Activated CD8-positive, alpha-beta memory T cell treated with anti-CD3 and anti-CD28 coated beads for 36 hours (primary cell): Measurements from ENCODE around the gene ETV3L. TPM values are rescaled to one million over a fixed set of nuclear protein-coding genes. Genes with fewer than 3 reads are reported as not detected.
"Not testable (repeated sequence)": the region's sequence is repeated elsewhere in the genome, so short reads cannot be mapped to it uniquely, and the experiment has no call there.

Source experiments
- CTCF ChIA-PET: fragments of 350-600 bp; sonication (Branson Sonifier 250); formaldehyde crosslinking; loops from one replicate; lab custom pipeline; 2021; ENCODE audit warnings: antibody characterized with exemption; lab: Charles Lee
- POLR2A ChIA-PET: fragments of 350-600 bp; sonication (Branson Sonifier 250); formaldehyde crosslinking; loops from one replicate; lab custom pipeline; 2021; ENCODE audit warnings: antibody characterized with exemption; lab: Charles Lee
- total RNA-seq, 2 experiments: library from RNA; stranded (reverse); gene quantifications; one replicate each; pipeline ENCODE4 v1.2.3, GENCODE V29; 2021

Gene ETV3L
- total RNA-seq, 2 experiments from 2014 or later = not detected

GRCh38 chr1:157110686-157111085 lies 11.1 kb upstream of the ETV3L start:
- ChIA-PET CTCF (interaction anchor here (0.6 to 2.3 kb wide), 2 partner anchors 16 to 45 kb away, joined by 3 to 6 read pairs; no protein-coding TSS in a partner anchor), POLR2A (no interaction called here)

DNA sequence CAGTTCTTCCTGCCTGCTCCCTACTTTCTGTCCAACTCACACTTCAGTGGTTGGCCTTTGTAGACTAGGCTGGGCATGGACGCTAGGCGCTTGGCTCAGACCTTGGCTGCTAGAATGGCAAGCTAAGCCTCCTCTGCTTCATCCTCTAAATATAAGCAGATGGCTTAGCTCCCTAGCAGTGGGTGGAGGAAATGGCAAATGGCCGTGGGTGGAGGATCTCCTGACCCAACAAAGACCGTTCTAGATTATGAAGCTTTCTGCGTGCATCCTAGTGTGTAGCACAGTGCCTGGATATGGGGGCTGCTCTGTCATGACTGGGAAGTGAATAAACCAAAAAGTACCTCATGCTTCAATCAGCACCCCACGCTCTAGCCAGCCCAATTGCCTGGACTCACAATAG lies 10.4 kb upstream of the ETV3L start:
- CTCF ChIA-PET = interaction anchor here (0.6 to 2.3 kb wide), 2 partner anchors 46 to 380 kb away, joined by 3 to 6 read pairs; no protein-coding TSS in a partner anchor
- POLR2A ChIA-PET = no interaction called here

DNA sequence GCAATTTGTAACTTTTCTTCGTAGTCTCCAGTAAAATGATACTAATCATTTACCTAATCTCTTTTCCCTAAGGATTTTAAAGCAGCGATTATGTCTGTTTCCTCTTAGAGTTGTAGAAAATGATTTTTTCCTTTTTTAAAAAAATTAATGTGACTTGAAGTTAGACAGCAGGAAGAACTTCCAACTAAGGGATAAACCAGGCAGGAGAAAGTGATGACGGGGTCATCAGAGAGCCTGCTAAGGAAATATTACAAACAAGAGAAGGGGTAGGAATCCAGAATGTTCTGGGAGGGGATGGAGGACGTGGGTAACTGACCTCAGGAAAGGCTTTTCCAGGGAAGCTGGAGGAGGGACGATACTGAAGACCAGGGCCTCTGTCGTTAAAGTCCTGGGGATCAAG lies 8.8 kb upstream of the ETV3L start:
- ChIA-PET CTCF (interaction anchor here (2.3 kb wide), 1 partner anchor 47 kb away, joined by 6 read pairs; no protein-coding TSS in a partner anchor), POLR2A (no interaction called here)

DNA sequence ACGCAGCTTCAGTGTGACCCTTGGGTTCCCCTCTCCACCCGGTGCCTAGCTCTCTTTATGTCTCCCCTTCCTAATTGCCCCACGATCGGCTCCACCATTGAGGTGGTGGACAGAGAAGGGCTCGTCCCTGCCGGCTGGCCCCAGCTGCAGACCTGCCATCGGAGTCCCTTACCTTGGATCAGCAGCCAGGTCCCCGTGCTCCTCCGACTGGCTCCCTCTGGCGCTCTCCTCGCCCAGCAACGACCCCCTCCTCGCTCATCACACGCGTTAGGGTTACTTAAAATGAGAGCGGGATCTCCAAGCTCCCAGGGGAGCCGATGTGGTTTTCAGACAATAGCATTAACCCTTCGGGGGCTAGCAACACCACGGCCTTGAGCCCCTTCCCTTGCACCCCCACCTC lies 8.1 kb upstream of the ETV3L start:
- CTCF ChIA-PET = interaction anchor here (3.2 kb wide), 1 partner anchor 48 kb away, joined by 13 read pairs; no protein-coding TSS in a partner anchor
- POLR2A ChIA-PET = no interaction called here

GRCh38 chr1:157106813-157107189 lies 7.2 kb upstream of the ETV3L start:
- POLR2A ChIA-PET = no interaction called here
- CTCF ChIA-PET = interaction anchor here (1.3 to 3.2 kb wide), 2 partner anchors 17 to 49 kb away, joined by 5 to 13 read pairs; no protein-coding TSS in a partner anchor

DNA sequence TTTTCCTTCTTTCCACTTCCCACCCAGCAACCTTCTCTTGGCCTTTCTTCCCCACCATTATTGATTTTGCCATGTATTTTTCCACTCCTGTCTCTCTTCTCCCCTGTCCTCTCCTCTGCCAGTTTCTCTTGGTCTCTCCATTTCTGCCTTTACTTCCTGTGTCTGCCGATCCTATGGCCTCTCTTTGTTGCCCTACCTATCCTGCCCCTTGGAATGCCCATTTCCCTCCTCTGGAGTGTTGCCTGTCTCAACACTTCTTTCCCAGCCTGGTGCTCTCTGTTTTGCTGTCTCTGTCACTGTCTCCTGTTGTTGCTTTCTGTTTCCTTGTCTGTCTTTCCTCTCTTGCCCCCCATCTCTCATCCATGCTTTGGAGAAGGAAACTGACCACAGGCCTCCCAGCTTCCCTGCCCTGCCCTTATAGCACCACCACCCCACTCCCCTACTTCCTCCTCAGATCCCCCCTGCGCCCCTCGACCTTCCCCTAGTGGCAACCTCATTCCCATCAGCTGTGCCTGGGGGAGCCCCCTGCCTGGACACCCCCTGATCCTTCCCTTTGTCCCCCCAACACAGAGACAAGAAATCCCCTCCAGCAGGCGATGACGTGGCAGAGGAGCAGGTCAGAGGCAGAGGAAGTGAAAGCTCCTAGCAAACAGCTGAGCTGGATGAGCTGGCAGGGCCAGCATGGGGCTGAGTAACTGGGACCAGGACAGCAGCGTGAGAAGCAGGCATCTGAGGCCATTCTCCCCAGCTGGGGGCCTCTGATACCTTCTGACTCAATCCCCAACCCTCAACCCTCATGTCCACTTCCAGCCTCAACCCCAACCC lies 6.6 kb upstream of the ETV3L start:
- POLR2A ChIA-PET = no interaction called here
- CTCF ChIA-PET = interaction anchor here (1.3 to 3.2 kb wide), 2 partner anchors 16 to 49 kb away, joined by 5 to 13 read pairs; no protein-coding TSS in a partner anchor

DNA sequence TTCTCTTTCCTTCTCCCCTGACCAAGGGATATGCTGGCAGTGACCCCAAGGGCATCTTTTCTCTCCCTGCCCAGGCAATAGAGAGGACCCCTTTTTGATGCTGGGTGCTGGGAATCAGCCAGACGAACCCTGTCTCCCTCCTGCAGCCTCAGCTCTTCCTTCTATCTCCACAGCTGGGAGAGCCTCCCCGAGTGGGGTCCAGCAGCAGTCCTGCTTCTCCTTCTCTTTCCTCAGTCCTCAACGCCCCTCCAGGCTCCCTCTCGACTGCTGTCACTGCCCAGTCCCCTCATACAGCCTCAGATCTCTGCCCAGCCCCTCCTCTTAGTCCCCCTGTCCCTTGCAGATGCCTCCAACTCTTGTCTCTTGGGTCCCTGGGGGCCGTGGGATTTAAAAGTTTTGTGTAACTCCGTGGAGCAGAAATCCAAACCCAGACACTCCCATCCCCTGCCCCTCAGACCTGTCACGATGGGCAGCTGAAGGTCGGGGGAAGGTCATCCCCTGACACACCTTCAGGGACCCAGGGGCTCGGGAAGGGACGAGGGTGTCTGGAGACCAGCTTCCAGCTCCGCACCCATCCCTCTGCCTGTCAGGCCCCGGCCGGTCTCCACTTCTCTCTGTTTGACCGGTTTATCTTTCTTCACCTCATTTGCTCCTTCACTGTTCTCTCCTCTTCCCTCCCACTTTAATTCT lies 5.8 kb upstream of the ETV3L start:
- POLR2A ChIA-PET = no interaction called here
- CTCF ChIA-PET = interaction anchor here (1.1 to 3.2 kb wide), 3 partner anchors 15 to 57 kb away, joined by 3 to 13 read pairs (median 5); no protein-coding TSS in a partner anchor

DNA sequence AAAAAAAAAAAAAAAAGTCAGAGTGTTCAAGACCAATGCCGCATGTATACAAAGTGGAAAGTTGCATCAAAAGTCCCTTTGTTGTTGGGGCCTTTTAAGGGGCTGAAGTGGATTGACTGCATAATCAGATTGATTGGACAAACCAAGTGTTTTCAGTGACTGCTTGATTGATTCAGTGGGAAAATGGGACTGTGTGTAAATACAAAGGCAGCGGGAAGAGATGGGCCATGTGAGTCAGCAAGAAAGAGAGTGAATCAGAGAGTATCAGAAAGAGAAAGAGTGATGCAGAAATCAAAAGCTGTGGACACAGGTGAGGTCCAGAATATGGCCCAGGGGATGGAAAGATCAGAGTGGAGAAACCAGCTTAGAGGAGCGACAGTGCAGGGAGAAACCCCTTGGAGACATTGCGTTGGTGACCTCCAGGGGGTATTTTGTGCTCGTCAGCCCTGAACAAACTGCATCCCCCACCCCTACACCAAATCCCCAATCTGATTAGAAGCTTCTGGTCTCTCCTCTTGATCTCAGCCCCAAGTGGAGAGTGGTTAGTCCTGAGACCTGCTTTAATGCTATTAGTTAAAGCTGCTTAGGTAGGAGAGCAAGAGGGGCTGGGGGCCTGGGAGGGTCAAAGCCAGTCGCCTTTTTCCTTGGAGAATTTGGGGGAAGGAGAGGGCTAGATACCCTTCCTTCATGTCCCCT lies 5.1 kb upstream of the ETV3L start:
- ChIA-PET POLR2A (no interaction called here), CTCF (interaction anchor here (1.1 to 3.2 kb wide), 2 partner anchors 51 to 58 kb away, joined by 3 to 13 read pairs; no protein-coding TSS in a partner anchor)

DNA sequence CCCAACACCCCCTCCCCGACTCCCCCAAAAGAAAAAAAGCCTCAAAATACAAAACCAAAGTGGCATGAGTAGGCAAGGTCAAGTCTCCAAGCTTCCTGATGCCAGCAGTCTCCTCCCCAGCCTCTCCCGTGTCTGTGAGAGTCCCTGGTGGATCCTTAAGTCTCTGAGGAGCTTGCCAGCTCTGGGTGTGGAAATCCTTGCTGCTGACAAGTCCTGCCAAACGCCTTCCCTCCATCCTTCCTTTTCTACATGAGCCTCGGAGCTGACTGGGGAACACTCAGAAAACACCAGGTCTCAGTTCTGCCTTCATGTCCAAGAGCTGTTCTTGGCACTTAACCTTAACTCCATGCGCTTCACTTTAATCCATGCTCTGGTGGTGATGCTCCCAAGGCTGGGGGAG lies 3.7 kb upstream of the ETV3L start:
- POLR2A ChIA-PET = no interaction called here
- CTCF ChIA-PET = interaction anchor here (1.1 to 1.7 kb wide), 3 partner anchors 13 to 53 kb away, joined by 3 to 6 read pairs (median 4); no protein-coding TSS in a partner anchor

- ChIA-PET POLR2A (no interaction called here), CTCF (interaction anchor here (1.2 kb wide), 1 partner anchor 55 kb away, joined by 4 read pairs; no protein-coding TSS in a partner anchor)
Measured at GRCh38 chr1:157101149-157101548, 1.5 kb upstream of the ETV3L start.

DNA sequence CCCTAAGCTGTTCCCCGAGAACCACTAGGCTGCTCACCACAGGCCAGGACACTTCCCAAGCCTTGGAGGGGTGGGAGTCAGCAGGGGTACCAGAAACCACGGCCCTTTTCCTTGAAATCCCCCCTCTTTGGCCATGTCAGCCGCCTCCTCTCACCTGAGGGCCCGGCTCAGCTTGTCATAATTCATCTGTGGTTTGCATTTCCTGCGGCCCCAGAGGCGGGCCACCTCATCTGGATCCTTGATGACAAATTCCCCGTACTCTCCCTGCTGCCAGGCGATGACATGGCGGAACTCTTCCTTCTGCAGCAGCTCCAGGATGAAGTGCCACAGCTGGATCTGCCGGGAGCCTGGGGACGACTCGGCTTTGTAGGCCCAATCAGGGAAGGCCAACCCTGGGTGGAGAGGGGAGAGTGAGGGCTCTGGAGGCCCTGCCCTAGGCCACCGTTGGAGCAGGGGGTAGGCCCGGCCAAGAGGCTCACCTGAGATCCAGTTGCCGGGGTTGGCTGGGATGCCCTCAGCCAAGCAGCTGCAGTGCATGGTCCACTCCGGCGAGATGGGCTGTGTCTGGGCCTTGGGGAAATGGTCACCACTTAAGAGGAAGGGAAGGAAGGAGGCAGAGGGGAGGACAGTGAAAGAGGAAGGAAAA lies 498 bp downstream of the ETV3L start:
- CTCF ChIA-PET = interaction anchor here (0.7 to 1.0 kb wide), 2 partner anchors 56 to 57 kb away, joined by 3 read pairs; no protein-coding TSS in a partner anchor

GRCh38 chr1:157098519-157098918 lies 1.1 kb downstream of the ETV3L start:
- ChIA-PET CTCF (interaction anchor here (1.9 kb wide), 1 partner anchor 58 kb away, joined by 7 read pairs; no protein-coding TSS in a partner anchor), POLR2A (no interaction called here)

More for the DNA sequence above, 498 bp downstream of the ETV3L start:
- POLR2A ChIA-PET = not testable (repeated sequence)

- ChIA-PET POLR2A (no interaction called here), CTCF (interaction anchor here (1.9 kb wide), 1 partner anchor 59 kb away, joined by 7 read pairs; no protein-coding TSS in a partner anchor)
Measured at GRCh38 chr1:157097692-157098091, 1.9 kb downstream of the ETV3L start.

DNA sequence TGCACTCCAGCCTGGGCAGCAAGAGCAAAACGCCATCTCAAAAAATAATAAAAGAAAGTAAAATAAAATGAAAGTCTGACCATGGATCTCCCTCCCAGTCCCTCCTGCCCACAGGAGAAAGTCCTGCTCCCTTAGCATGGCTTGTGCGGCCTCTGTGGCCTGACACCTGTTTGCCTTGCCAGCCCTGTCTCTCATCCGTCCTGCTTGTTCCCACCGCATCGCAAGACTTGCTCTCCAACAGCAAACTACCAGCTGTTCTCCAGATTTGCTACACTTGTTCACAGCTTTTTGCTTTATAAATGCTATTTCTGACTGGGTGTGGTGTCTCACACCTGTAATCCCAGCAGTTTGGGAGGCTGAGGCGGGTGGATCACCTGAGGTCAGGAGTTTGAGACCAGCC lies 2.7 kb downstream of the ETV3L start:
- ChIA-PET CTCF (interaction anchor here (1.2 to 1.9 kb wide), 2 partner anchors 38 to 60 kb away, joined by 3 to 7 read pairs; no protein-coding TSS in a partner anchor), POLR2A (no interaction called here)

GRCh38 chr1:157095551-157095950 lies 4.1 kb downstream of the ETV3L start:
- ChIA-PET CTCF (interaction anchor here (1.2 to 3.6 kb wide), 3 partner anchors 22 to 60 kb away, joined by 3 to 18 read pairs (median 4); no protein-coding TSS in a partner anchor), POLR2A (no interaction called here)

GRCh38 chr1:157095091-157095490 lies 4.5 kb downstream of the ETV3L start:
- CTCF ChIA-PET = interaction anchor here (1.2 to 3.6 kb wide), 2 partner anchors 22 to 60 kb away, joined by 4 to 18 read pairs; no protein-coding TSS in a partner anchor
- POLR2A ChIA-PET = no interaction called here

DNA sequence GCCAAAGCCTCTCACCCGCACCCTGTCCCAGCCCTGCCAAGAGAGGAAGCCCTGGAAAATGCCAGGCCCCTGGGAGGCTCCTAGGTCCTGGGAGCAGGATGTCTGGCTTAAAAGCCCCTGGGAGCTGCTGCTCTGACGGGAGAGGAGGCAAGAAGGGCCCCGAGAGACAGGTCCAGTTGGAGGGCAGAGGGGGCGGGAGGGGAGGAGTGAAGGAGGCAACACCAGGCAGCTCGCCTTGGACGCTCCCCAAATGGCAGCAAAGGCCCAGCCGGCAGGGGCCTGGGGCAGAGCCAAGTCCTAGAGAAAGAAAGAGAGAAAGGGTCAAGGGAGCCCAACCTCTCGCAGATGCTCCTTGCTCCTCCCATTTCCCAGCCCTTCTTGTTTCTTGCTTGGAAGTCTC lies 6.8 kb downstream of the ETV3L start:
- ChIA-PET CTCF (interaction anchor here (3.6 kb wide), 1 partner anchor 63 kb away, joined by 18 read pairs; no protein-coding TSS in a partner anchor), POLR2A (no interaction called here)

DNA sequence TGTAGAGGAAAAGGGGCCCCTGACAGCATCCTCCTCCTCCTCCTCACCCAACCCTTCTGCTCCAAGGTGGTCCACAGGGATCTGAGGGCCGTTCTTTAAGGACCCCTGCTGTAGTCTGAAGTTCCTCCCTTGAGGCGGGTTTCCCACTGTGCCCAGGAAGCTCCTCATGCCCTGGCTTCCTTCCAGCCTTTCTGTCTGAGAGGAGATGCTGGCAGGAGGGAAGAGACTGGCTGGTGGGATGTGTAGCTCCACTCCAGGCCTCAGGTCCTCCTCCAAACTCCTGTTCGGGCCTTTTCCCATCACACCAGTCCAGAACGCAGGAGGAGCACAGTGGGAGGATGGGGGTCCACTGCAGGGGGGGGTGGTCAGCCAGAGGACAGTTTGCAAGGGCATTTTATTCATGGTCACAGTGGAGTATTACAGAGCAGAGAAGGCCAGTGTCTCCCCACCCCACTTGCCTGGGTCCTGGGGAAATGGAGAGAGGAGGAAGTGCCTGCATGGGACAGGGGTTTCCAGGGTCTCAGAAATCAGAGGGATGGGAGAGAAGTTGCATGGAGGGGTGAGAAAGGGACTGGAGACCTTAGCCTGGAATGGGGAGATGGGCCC lies 7.8 kb downstream of the ETV3L start:
- ChIA-PET POLR2A (no interaction called here), CTCF (interaction anchor here (6.9 kb wide), 1 partner anchor 64 kb away, joined by 236 read pairs; no protein-coding TSS in a partner anchor)
